Lower lobe of right lung (tissue), 2 donors: ENCODE data around the gene SMAD5. TPM values are rescaled to one million over a fixed set of nuclear protein-coding genes. Genes with fewer than 3 reads are reported as not detected.

Experiments
- ATAC-seq, 2 donors: fragments of 200-7000 bp; cut with Tn5 transposase; one replicate each; pipeline ENCODE4 v1.9.1; 2020 to 2022; ENCODE audit warnings: mild to moderate bottlenecking in 2 of 2, moderate library complexity in 2 of 2
- DNase-seq: peaks from one replicate; pipeline ENCODE4 v3.0.0-alpha.2; 2020
- H3K27ac ChIP-seq: fragments of 200-600 bp; one replicate; pipeline ENCODE4 v1.8.0; 2022
- H3K27me3 ChIP-seq: fragments of 200-600 bp; one replicate; pipeline ENCODE4 v1.8.0; 2022; ENCODE audit warnings: low read depth
- H3K36me3 ChIP-seq: fragments of 200-600 bp; one replicate; pipeline ENCODE4 v1.8.0; 2022; ENCODE audit warnings: mild to moderate bottlenecking
- H3K4me1 ChIP-seq: fragments of 200-600 bp; one replicate; pipeline ENCODE4 v1.8.0; 2022
- H3K4me3 ChIP-seq: fragments of 200-600 bp; one replicate; pipeline ENCODE4 v1.8.0; 2022; ENCODE audit warnings: mild to moderate bottlenecking
- H3K9me3 ChIP-seq: fragments of 200-600 bp; one replicate; pipeline ENCODE4 v1.8.0; 2022
- intact Hi-C: fragments of 100-400 bp; cut with DNase I; formaldehyde crosslinking; loops from one replicate; pipeline ENCODE4 v1.11.0; 2022
- total RNA-seq: library from RNA; stranded (reverse); fragmentation: NEBNext Ultra II Directional; extraction: Animal tissue kit (Norgen Biotek cat#: 25700); gene quantifications from one replicate; pipeline ENCODE4 v1.2.1, GENCODE V29; 2021
- TF ChIP-seq, protein P1 (sequence below): fragments of 200-600 bp; IDR thresholded peaks from one replicate; pipeline ENCODE4 v1.8.0; 2022; ENCODE audit warnings: antibody characterized with exemption, mild to moderate bottlenecking
- donor health status: DM: no; HTN: yes; CAD: no; lungs with severe emphysema.

The SMAD5 gene
- total RNA-seq, 1 donor from 2014 or later: 61.9 TPM

DNA sequence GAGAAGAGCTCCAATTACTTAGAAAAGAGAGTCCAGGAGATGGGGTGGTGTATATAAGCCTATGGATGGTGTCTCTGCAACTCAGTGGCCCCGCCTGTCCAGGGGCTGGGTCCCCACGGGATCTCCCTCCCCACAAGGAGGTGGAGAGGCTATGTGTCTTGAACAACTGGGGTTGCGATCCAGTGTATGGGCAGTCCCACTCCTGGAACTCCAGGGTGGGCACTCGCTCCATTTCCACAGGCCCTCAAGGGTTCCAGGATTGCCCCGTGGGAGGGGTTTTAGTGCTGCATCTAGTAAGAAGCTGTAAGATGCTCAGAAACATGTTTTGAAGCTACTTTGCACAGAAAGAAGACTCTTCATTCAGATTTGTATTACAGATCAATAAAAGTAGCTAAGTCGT lies 558 bp upstream of the SMAD5 start:
- H3K27me3 ChIP-seq: no peaks in the 10 kb centered on the region
- intact Hi-C loops: no loop called here
- ATAC-seq (peak; percentile 1 to 6), DNase-seq (no peak)
- H3K4me1 ChIP-seq: peaks cover 33% of the 10 kb centered on the region
- no peaks in the 10 kb centered on the region for H3K36me3 ChIP-seq
- no peaks in the 10 kb centered on the region for H3K9me3 ChIP-seq
- H3K27ac ChIP-seq: peak overlapping the region; percentile 98
- peak overlapping the region; percentile 96 for H3K4me3 ChIP-seq
- TF ChIP-seq, protein P1, sequence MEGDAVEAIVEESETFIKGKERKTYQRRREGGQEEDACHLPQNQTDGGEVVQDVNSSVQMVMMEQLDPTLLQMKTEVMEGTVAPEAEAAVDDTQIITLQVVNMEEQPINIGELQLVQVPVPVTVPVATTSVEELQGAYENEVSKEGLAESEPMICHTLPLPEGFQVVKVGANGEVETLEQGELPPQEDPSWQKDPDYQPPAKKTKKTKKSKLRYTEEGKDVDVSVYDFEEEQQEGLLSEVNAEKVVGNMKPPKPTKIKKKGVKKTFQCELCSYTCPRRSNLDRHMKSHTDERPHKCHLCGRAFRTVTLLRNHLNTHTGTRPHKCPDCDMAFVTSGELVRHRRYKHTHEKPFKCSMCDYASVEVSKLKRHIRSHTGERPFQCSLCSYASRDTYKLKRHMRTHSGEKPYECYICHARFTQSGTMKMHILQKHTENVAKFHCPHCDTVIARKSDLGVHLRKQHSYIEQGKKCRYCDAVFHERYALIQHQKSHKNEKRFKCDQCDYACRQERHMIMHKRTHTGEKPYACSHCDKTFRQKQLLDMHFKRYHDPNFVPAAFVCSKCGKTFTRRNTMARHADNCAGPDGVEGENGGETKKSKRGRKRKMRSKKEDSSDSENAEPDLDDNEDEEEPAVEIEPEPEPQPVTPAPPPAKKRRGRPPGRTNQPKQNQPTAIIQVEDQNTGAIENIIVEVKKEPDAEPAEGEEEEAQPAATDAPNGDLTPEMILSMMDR: no peak

DNA sequence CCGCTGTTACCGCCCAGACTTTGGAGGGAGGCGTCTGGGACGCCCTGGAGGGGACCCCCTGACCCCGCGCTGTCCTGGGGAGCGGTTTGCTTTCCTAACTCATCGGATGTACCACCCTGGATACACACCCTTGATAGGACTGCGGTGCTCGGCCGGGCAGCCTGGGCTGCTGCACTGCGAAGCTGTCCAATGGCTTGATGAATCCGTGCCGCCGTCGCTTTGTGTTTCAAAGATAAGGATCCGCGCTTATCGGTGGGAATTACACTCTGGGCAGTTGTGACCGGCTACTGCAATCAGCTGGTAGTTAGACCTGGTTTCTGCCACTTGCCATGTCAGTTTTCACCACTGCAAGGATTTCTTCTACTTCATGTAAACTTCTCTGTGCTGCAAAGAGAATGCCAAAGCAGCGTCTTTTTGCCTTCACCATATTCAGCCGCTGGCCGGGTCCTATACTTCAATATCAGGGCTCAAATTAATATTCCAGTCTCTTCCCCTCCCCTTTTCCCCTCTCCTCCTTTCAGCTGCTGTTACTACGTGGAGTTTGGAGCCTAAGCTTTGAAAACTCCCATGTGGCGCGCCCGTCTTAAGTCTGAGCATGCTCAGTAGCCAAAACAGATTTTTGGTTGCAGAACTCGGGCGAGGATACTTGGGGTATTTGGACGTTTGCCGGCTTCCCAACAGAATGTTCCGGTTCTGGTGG lies 727 bp downstream of the SMAD5 start:
- DNase-seq (peak; percentile 68), ATAC-seq (peak; percentile 46 to 69)
- no peaks in the 10 kb centered on the region for H3K36me3 ChIP-seq
- H3K4me1 ChIP-seq: peaks cover 33% of the 10 kb centered on the region
- no peaks in the 10 kb centered on the region for H3K27me3 ChIP-seq
- H3K4me3 ChIP-seq: peak overlapping the region; percentile 96
- intact Hi-C loops: no loop called here
- peak overlapping the region; percentile 98 for H3K27ac ChIP-seq
- no peaks in the 10 kb centered on the region for H3K9me3 ChIP-seq
- TF ChIP-seq, protein P1: no peak

DNA sequence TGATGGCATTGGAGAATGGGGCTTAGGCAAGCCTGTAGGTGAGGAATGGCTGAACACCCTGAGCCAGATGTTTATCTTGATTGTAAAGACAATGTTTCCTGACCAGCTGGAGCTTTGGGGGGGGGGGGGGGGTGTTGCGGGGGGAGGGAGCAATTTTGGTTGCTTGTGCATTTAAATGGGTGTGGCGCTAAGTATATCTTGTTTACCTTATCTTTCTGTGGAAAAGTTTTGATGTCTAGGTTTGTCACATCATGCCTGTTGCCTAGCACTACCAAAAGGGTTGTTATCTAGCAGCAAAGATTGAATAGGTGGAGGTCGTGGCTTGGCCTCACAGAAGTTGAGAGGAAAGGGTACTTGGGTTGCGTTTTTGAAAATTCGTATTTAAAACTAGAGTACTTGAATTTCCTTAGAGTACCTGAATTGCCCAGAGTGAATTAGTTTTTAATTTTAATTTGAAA lies 1.3 kb downstream of the SMAD5 start:
- peak overlapping the region; percentile 98 for H3K27ac ChIP-seq

DNA sequence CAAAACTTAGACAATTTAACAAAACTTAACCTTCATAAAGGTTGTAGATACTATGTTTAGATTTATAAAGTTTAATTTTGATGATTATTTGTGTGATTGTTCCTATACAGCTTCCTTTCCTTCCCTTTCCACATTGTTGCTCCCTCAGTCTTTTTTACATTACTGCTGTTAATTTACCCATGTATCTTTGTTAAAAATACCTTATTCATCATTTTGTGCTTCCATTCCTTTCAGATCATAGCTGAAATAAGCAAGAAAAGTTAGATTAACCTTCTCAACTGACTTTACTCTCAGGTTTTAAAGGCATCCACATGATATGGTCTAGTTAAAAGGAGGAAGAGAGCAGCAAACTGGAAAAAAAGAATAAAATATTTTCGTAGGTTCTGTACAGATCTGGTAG lies 2.0 kb downstream of the SMAD5 start:
- H3K27me3 ChIP-seq: no peaks in the 10 kb centered on the region
- H3K36me3 ChIP-seq: no peaks in the 10 kb centered on the region
- H3K4me1 ChIP-seq: peaks cover 33% of the 10 kb centered on the region
- intact Hi-C loops: no loop called here
- DNase-seq (no peak), ATAC-seq (no peak)
- H3K9me3 ChIP-seq: no peaks in the 10 kb centered on the region
- H3K4me3 ChIP-seq: peak overlapping the region; percentile 96
- peak overlapping the region; percentile 20 for H3K27ac ChIP-seq
- TF ChIP-seq, protein P1: no peak

More for the DNA sequence above, 1.3 kb downstream of the SMAD5 start:
- intact Hi-C loops: no loop called here
- TF ChIP-seq, protein P1: no peak
- no peak for DNase-seq
- no peaks in the 10 kb centered on the region for H3K9me3 ChIP-seq
- no peaks in the 10 kb centered on the region for H3K27me3 ChIP-seq
- peak overlapping the region; percentile 96 for H3K4me3 ChIP-seq
- no peaks in the 10 kb centered on the region for H3K36me3 ChIP-seq
- no peak for ATAC-seq
- peaks cover 33% of the 10 kb centered on the region for H3K4me1 ChIP-seq

DNA sequence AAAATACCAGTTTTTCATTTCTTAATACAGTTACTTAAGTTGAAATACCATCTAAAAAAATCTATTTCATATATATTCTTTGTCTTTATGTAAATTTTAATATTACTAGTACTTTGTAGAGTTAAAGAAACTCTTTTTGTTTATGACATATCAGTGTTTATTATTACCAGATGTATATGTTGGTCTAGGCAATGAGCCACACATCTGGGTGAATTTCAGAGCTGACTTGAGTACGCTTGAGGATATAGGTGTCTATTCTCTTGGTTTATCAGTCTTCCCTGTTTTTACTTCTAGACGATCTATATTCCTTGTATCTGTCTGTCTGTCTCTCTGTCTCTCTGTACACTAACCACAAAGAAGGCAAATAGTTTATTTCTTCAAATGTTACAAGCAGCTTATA lies 2.9 kb downstream of the SMAD5 start:
- H3K36me3 ChIP-seq: no peaks in the 10 kb centered on the region
- TF ChIP-seq, protein P1: no peak
- H3K4me1 ChIP-seq: peaks cover 39% of the 10 kb centered on the region
- intact Hi-C loops: no loop called here
- ATAC-seq: no peak
- H3K27me3 ChIP-seq: no peaks in the 10 kb centered on the region
- no peaks in the 10 kb centered on the region for H3K9me3 ChIP-seq
- no peak overlapping the region for H3K4me3 ChIP-seq
- H3K27ac ChIP-seq: no peak overlapping the region
- no peak for DNase-seq
